Measurements from ENCODE around the gene TMEM208. TPM values are rescaled to one million over a fixed set of nuclear protein-coding genes. Genes with fewer than 3 reads are reported as not detected.

Gene TMEM208
- total and polyA plus RNA-seq, 4 donors: 22.1 to 196 (median 93.8) TPM

DNA sequence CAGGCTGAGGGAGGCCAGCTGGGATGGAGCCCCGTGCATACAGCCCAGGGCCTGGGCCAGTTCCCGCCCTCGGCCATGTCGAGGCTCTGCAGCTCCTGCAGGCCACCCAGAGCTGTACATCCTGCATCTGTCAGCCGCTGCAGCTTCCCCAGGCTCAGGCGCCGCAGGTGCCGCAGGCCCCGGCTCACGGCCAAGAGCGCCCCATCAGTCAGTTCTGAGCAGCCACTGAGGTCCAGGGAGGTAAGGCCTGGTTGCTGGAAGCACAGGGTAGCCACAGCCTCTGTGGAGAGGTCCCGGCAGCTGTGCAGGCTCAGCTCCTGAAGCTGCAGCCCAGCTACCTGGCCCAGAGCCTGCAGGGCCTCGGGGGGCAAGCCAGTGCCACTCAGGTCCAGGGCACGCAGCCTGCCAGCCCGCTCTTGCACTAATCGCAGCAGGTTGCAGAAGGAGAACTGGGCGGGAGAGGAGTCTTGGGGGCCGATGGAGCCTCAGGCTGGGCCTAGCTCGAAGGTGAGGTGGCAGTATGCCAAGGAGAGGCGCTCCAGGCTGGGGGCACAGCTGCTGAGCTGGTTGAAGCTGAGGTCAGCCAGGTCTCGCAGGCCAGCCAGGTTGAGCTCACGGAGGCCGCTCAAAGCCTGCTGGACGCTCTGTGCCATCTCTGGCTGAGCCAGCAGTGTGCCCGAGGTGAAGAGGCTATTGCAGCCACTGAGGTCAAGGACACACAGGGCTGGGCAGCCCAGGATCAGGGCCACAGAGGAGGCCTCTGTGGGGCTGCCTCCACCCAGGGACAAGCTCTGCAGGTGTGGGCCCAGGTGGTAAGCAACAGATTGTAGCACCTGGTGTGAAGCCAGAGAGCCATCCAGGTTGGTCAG is 16.6 kb upstream of the TMEM208 start:
- 90 to 94% methylated on average over 25 of the region's 25 CpGs for WGBS, 2 donors
- H3K9ac ChIP-seq (ENCODE audit: insufficient read depth in 1 of 2, low read length in 2 of 2): no peak overlapping the region
- TF ChIP-seq, protein P1, sequence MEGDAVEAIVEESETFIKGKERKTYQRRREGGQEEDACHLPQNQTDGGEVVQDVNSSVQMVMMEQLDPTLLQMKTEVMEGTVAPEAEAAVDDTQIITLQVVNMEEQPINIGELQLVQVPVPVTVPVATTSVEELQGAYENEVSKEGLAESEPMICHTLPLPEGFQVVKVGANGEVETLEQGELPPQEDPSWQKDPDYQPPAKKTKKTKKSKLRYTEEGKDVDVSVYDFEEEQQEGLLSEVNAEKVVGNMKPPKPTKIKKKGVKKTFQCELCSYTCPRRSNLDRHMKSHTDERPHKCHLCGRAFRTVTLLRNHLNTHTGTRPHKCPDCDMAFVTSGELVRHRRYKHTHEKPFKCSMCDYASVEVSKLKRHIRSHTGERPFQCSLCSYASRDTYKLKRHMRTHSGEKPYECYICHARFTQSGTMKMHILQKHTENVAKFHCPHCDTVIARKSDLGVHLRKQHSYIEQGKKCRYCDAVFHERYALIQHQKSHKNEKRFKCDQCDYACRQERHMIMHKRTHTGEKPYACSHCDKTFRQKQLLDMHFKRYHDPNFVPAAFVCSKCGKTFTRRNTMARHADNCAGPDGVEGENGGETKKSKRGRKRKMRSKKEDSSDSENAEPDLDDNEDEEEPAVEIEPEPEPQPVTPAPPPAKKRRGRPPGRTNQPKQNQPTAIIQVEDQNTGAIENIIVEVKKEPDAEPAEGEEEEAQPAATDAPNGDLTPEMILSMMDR (IDR thresholded peaks at IDR 0.05; ENCODE audit: control extremely low read depth, extremely low read depth): no peak
- DNase-seq (no peak), ATAC-seq (ENCODE audit: insufficient read depth, low FRiP score) (no peak)
- H3K27me3 ChIP-seq (ENCODE audit: control insufficient read depth in 3 of 3, insufficient read depth in 3 of 3, low read length in 2 of 3): no peaks in the 10 kb centered on the region
- H3K9me3 ChIP-seq (ENCODE audit: control insufficient read depth in 4 of 4, insufficient read depth in 3 of 4, low read length in 3 of 4): no peaks in the 10 kb centered on the region
- peaks cover 0 to 4% (median 2%) of the 10 kb centered on the region in 4 donors for H3K36me3 ChIP-seq (ENCODE audit: control insufficient read depth in 4 of 4, insufficient read depth in 4 of 4, low read length in 4 of 4)
- no peak overlapping the region for H3K4me3 ChIP-seq
- peaks cover 0 to 7% (median 0%) of the 10 kb centered on the region in 5 donors for H3K4me1 ChIP-seq (ENCODE audit: control insufficient read depth in 5 of 5, insufficient read depth in 5 of 5, low read length in 5 of 5)
- H3K27ac ChIP-seq (ENCODE audit: low read depth in 1 of 2, low read length in 1 of 2): no peak overlapping the region

DNA sequence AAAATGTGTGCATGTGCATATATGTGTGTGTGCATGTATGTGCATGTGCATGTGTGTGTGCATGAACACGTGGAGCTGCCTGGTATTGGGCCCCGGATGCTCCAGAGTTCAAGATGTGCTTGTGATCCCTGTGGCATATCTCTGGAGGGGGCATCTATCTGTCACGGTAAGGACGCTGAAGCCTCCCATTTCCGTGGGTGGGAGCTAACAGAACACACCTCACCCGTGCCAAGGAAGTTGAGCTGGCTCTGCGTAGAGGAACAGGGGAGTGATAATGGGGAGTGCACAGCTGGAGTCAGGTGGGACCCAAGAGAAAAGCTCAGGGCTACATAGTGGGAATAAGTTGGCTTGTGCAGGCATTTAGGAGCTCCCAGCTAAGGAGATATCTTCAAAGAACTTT is 15.3 kb upstream of the TMEM208 start:
- Histone ChIP-seq H3K27me3 (ENCODE audit: control insufficient read depth in 3 of 3, insufficient read depth in 3 of 3, low read length in 2 of 3) (no peaks in the 10 kb centered on the region), H3K27ac (ENCODE audit: low read depth in 1 of 2, low read length in 1 of 2) (no peak overlapping the region), H3K9ac (ENCODE audit: insufficient read depth in 1 of 2, low read length in 2 of 2) (no peak overlapping the region), H3K4me3 (no peak overlapping the region), H3K36me3 (ENCODE audit: control insufficient read depth in 4 of 4, insufficient read depth in 4 of 4, low read length in 4 of 4) (peaks cover 0 to 3% (median 1%) of the 10 kb centered on the region in 4 donors), H3K4me1 (ENCODE audit: control insufficient read depth in 5 of 5, insufficient read depth in 5 of 5, low read length in 5 of 5) (peaks cover 2 to 16% (median 10%) of the 10 kb centered on the region in 5 donors), H3K9me3 (ENCODE audit: control insufficient read depth in 4 of 4, insufficient read depth in 3 of 4, low read length in 3 of 4) (no peaks in the 10 kb centered on the region)
- ATAC-seq (ENCODE audit: insufficient read depth, low FRiP score): no peak
- DNase-seq: no peak
- 87 to 88% methylated on average over 7 of the region's 7 CpGs for WGBS, 2 donors
- TF ChIP-seq, protein P1 (IDR thresholded peaks at IDR 0.05; ENCODE audit: control extremely low read depth, extremely low read depth): no peak

GRCh38 chr16:67212766-67213165 is 14.2 kb upstream of the TMEM208 start:
- DNase-seq: no peak
- peak overlapping the region in 1 of 2 donors; percentile 4 for H3K27ac ChIP-seq (ENCODE audit: low read depth in 1 of 2, low read length in 1 of 2)
- peaks cover 0 to 1% (median 0%) of the 10 kb centered on the region in 4 donors for H3K36me3 ChIP-seq (ENCODE audit: control insufficient read depth in 4 of 4, insufficient read depth in 4 of 4, low read length in 4 of 4)
- no peak overlapping the region for H3K4me3 ChIP-seq
- H3K9me3 ChIP-seq (ENCODE audit: control insufficient read depth in 4 of 4, insufficient read depth in 3 of 4, low read length in 3 of 4): no peaks in the 10 kb centered on the region
- TF ChIP-seq, protein P1 (IDR thresholded peaks at IDR 0.05; ENCODE audit: control extremely low read depth, extremely low read depth): no peak
- H3K9ac ChIP-seq (ENCODE audit: insufficient read depth in 1 of 2, low read length in 2 of 2): no peak overlapping the region
- H3K27me3 ChIP-seq (ENCODE audit: control insufficient read depth in 3 of 3, insufficient read depth in 3 of 3, low read length in 2 of 3): no peaks in the 10 kb centered on the region
- no peak for ATAC-seq (ENCODE audit: insufficient read depth, low FRiP score)
- peaks cover 6 to 26% (median 16%) of the 10 kb centered on the region in 5 donors for H3K4me1 ChIP-seq (ENCODE audit: control insufficient read depth in 5 of 5, insufficient read depth in 5 of 5, low read length in 5 of 5)

Measured in lung (tissue), 12 donors.